Vagina (tissue), 2 donors: ENCODE results near the gene RGS3. TPM values are rescaled to one million over a fixed set of nuclear protein-coding genes. Genes with fewer than 3 reads are reported as not detected.

ENCODE experiments used
- DNase-seq, 2 donors: peaks; one replicate each; pipeline ENCODE4 v3.0.0-alpha.2; 2017; ENCODE audit errors: extremely low spot score in 2 of 2
- H3K27ac ChIP-seq: fragments of 200-600 bp; sonication (generic); one replicate; pipeline ENCODE4 v1.5.1; 2019
- H3K27me3 ChIP-seq: fragments of 200-600 bp; sonication (generic); one replicate; pipeline ENCODE4 v1.5.1; 2019
- H3K36me3 ChIP-seq, 2 donors: fragments of 200-600 bp; sonication (generic); one replicate each; pipeline ENCODE4 v1.5.1; 2017 to 2019
- H3K4me1 ChIP-seq: fragments of 200-600 bp; sonication (generic); one replicate; pipeline ENCODE4 v1.5.1; 2019
- H3K4me3 ChIP-seq, 2 donors: fragments of 200-600 bp; sonication (generic); 1 replicate in 1 of 2; 2 replicates in 1 of 2; pipeline ENCODE4 v1.5.1; 2016 to 2019
- H3K9me3 ChIP-seq: fragments of 200-600 bp; sonication (generic); one replicate; pipeline ENCODE4 v1.5.1; 2019
- POLR2A ChIP-seq, 2 donors: fragments of 450-650 bp; IDR thresholded peaks; one replicate each; pipeline ENCODE4 v1.6.1; 2017; ENCODE audit warnings: antibody characterized with exemption in 2 of 2, mild to moderate bottlenecking in 2 of 2, moderate library complexity in 2 of 2
- POLR2AphosphoS5 ChIP-seq, 2 donors: sonication (generic); formaldehyde crosslinking; IDR thresholded peaks; one replicate each; pipeline ENCODE4 v1.9.0; 2017; ENCODE audit warnings: antibody characterized with exemption in 2 of 2, mild to moderate bottlenecking in 2 of 2, low read depth in 1 of 2; ENCODE audit not compliant: insufficient read depth in 1 of 2
- intact Hi-C: fragments of 100-400 bp; cut with DNase I; formaldehyde crosslinking; loops from one replicate; pipeline ENCODE4 v1.15.1; 2023
- total RNA-seq: library from RNA; depleted of rRNA; stranded (reverse); fragments of >200 nt; gene quantifications from one replicate; pipeline ENCODE4 v1.2.3, GENCODE V29; 2016
- TF ChIP-seq, protein P1 (sequence below), 3 experiments: fragments of 450-650 bp in 2 of 3; fragments of 200-600 bp in 1 of 3; sonication (generic) in 1 of 3; IDR thresholded peaks; one replicate each; pipeline ENCODE4 v1.5.1; 2017 to 2019; ENCODE audit warnings: antibody characterized with exemption in 3 of 3, mild to moderate bottlenecking in 2 of 3, moderate library complexity in 2 of 3

Gene RGS3
- total RNA-seq, 1 donor from 2014 or later: 27.0 TPM

DNA sequence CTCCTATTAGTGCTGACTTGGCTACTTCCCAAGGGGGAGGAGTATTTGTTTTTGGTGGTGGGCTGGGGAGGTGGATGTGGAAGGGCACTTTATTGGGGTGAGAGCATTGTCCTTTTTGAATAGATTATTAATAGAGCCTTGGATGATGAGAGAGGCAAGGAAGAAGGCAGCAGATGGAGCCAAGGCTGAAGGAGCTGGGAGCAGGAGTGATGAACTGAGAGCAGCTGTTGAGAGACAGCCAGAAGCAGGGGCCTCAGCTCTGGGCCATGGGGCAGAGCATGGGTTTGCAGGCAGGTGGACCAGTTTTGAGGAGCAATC is 29.6 kb downstream of the RGS3 start:
- H3K36me3 ChIP-seq: no peaks in the 10 kb centered on the region
- no peak overlapping the region for H3K4me3 ChIP-seq
- peaks cover 17% of the 10 kb centered on the region for H3K4me1 ChIP-seq
- H3K27ac ChIP-seq: no peak overlapping the region
- intact Hi-C loops: no loop called here
- H3K27me3 ChIP-seq: no peaks in the 10 kb centered on the region
- no peak for DNase-seq
- TF ChIP-seq POLR2A (IDR thresholded peaks at IDR 0.05) (no peak), POLR2AphosphoS5 (IDR thresholded peaks at IDR 0.05; ENCODE audit: insufficient read depth in 1 of 2, low read depth in 1 of 2) (no peak)
- TF ChIP-seq, protein P1, sequence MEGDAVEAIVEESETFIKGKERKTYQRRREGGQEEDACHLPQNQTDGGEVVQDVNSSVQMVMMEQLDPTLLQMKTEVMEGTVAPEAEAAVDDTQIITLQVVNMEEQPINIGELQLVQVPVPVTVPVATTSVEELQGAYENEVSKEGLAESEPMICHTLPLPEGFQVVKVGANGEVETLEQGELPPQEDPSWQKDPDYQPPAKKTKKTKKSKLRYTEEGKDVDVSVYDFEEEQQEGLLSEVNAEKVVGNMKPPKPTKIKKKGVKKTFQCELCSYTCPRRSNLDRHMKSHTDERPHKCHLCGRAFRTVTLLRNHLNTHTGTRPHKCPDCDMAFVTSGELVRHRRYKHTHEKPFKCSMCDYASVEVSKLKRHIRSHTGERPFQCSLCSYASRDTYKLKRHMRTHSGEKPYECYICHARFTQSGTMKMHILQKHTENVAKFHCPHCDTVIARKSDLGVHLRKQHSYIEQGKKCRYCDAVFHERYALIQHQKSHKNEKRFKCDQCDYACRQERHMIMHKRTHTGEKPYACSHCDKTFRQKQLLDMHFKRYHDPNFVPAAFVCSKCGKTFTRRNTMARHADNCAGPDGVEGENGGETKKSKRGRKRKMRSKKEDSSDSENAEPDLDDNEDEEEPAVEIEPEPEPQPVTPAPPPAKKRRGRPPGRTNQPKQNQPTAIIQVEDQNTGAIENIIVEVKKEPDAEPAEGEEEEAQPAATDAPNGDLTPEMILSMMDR (IDR thresholded peaks at IDR 0.05): no peak
- no peaks in the 10 kb centered on the region for H3K9me3 ChIP-seq

DNA sequence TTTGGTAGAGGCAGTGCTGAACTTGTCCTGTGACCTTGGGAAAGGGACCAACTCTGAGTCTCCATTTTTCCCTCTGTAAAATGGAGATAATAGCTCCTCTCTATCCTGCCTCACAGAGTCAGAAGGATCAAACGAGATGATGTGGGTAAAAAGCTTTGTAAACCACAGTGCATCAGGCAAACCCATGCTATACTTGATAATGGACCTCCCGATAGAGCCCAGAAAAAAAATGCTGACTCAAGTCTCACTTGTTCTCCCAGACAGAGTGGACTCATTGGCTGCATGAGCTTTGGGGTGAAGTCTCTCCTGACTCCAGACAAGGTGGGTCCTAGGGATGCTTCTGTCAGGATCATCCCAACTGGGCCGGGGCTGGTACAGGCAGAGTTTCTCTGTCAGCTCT is 32.0 kb downstream of the RGS3 start:
- H3K9me3 ChIP-seq: no peaks in the 10 kb centered on the region
- H3K4me3 ChIP-seq: no peak overlapping the region
- no peak overlapping the region for H3K27ac ChIP-seq
- intact Hi-C loops: no loop called here
- no peak for DNase-seq
- TF ChIP-seq, protein P1 (IDR thresholded peaks at IDR 0.05): no peak
- TF ChIP-seq POLR2A (IDR thresholded peaks at IDR 0.05) (no peak), POLR2AphosphoS5 (IDR thresholded peaks at IDR 0.05; ENCODE audit: insufficient read depth in 1 of 2, low read depth in 1 of 2) (no peak)
- H3K36me3 ChIP-seq: no peaks in the 10 kb centered on the region
- H3K27me3 ChIP-seq: no peaks in the 10 kb centered on the region
- H3K4me1 ChIP-seq: peaks cover 11% of the 10 kb centered on the region

DNA sequence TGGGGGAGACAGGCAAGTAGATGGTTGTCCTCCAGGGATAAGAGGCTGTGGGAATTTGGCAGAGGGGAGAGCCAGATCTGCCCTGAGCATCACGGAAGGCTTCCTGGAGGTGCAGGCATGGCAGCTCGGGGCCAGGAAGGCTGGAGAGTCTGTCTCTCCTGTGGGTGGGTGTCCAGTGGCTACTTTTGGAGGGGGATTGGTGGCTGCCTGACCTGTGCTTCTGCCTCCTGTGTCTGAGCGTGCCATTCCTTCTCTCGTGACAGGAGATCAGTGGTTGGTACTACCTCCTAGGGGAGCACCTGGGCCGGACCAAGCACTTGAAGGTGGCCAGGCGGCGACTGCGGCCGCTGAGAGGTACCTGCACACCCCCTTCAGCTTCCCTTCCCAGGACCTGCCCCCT is 33.5 kb downstream of the RGS3 start:
- Histone ChIP-seq H3K27ac (no peak overlapping the region), H3K4me3 (no peak overlapping the region), H3K36me3 (no peaks in the 10 kb centered on the region), H3K27me3 (no peaks in the 10 kb centered on the region), H3K9me3 (no peaks in the 10 kb centered on the region), H3K4me1 (peaks cover 11% of the 10 kb centered on the region)
- no peak for TF ChIP-seq POLR2AphosphoS5 (IDR thresholded peaks at IDR 0.05; ENCODE audit: insufficient read depth in 1 of 2, low read depth in 1 of 2)
- TF ChIP-seq, protein P1 (IDR thresholded peaks at IDR 0.05): no peak
- no peak for TF ChIP-seq POLR2A (IDR thresholded peaks at IDR 0.05)
- DNase-seq: no peak
- intact Hi-C loops: no loop called here

DNA sequence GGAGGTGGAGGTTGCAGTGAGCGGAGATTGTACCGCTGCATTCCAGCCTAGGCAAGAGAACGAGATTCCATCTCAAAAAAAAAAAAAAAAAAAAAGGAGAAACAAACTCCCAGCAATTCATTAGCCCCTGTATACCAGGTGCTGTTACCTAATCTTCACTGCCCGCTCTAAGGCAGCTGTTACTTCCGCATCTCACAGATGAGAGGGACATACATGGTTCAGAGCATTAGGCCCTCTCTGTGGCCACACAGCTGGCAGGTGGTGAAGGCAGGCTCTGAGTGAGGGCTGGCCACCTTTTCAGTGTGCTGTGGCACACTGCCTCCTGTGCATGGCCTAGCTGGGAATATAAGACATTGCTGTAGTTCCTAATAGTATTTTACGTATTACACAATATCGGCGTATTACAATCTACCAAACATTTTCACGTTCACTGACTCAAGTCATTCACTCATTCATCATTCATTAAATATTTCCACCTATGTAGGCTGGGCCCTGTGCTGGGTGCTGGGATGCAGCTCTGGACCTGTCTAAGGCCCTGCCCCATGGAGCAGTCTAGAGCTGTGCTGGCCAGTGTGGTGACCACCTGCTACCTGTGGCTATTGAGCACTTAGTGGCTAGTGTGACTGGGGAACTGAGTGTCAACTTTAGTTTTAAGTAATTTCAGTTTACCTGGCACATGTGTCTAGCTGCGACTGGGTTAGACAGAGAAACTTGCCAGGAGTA is 35.8 kb downstream of the RGS3 start:
- no peak overlapping the region for H3K4me3 ChIP-seq
- no peak overlapping the region for H3K27ac ChIP-seq
- H3K9me3 ChIP-seq: no peaks in the 10 kb centered on the region
- H3K4me1 ChIP-seq: no peaks in the 10 kb centered on the region
- intact Hi-C loops: no loop called here
- no peaks in the 10 kb centered on the region for H3K27me3 ChIP-seq
- no peak for TF ChIP-seq POLR2A (IDR thresholded peaks at IDR 0.05)
- TF ChIP-seq, protein P1 (IDR thresholded peaks at IDR 0.05): no peak
- TF ChIP-seq POLR2AphosphoS5 (IDR thresholded peaks at IDR 0.05; ENCODE audit: insufficient read depth in 1 of 2, low read depth in 1 of 2): no peak
- DNase-seq: no peak
- no peaks in the 10 kb centered on the region for H3K36me3 ChIP-seq

DNA sequence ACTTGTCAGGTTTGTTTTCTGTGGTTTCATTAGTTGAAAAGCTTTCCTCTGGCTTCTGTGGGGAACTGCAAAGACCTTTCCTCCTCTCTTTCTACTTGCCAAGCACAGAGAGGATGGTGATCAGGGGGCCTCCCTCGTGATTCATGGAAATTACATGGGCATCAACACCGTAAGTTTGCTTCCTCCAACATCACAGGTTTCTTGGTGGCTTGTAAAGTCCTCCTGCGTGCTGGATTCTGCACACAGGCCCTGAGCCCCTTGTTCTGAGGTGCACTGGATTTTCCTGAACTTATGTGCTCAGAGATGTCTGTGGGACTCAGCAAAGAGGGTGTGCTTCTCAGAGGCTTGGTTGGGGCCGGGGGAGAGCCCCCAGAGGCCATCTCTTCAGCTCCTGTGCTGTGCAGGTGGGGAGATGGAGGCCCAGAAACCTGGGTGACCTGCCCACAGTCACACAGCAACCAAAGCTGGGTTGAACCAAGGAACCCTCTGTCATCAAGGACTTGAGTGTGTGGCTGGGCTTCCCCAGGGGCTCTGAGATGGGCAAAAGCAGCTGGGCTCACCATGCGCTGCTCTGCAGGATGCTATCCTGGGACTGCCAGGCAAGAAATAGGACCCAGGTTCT is 36.5 kb downstream of the RGS3 start:
- Histone ChIP-seq H3K9me3 (no peaks in the 10 kb centered on the region), H3K4me1 (no peaks in the 10 kb centered on the region), H3K27me3 (no peaks in the 10 kb centered on the region), H3K27ac (no peak overlapping the region), H3K4me3 (no peak overlapping the region), H3K36me3 (no peaks in the 10 kb centered on the region)
- TF ChIP-seq, protein P1 (IDR thresholded peaks at IDR 0.05): no peak
- TF ChIP-seq POLR2A (IDR thresholded peaks at IDR 0.05) (no peak), POLR2AphosphoS5 (IDR thresholded peaks at IDR 0.05; ENCODE audit: insufficient read depth in 1 of 2, low read depth in 1 of 2) (no peak)
- no peak for DNase-seq
- intact Hi-C loops: no loop called here
